Nucleus accumbens (tissue), 56 donors: Measurements from ENCODE around the gene CDH16.

Experiments used
- DNase-seq, 56 donors: peaks; one replicate each; lab custom pipeline; 2025; lab: John Stamatoyannopoulos, UW

The CDH16 gene

DNA sequence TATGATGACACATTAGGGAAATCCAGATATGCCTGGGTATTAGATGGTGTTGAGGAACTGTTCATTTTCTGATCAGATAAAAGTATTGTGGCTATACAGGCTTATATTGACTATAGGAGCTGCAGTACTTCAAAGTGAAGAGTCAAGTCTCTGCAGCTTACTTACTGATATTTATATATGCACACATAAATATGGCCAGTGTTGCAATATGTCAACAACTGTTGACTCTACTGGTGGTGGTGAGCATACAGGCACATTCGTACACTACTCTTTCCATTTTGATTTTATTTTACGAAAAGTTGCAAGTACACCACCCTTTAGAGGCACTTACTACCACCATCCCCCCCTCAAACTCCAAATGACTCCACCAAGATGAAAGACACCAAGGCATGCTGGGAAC, 13.0 kb upstream of the CDH16 start:
- DNase-seq: no peak

DNA sequence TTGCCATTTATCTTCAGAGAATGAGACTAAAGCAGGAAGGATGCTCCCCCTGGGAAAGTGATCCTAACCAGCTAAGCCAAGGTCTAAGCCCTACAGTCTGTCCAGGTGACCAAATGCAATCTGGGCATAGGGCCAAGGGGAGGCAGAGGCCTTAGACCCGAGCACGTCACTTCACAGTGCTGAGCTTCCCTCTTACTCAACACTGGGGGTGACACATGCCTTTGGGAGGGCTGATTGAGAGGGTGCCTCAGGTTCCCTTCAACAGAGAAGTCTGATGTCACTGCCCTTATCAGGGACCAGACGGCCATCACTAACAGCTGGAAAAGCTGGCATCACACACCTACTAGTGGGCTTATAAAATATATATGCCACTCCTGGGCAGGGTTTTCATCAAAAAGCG, 11.5 kb upstream of the CDH16 start:
- no peak for DNase-seq

DNA sequence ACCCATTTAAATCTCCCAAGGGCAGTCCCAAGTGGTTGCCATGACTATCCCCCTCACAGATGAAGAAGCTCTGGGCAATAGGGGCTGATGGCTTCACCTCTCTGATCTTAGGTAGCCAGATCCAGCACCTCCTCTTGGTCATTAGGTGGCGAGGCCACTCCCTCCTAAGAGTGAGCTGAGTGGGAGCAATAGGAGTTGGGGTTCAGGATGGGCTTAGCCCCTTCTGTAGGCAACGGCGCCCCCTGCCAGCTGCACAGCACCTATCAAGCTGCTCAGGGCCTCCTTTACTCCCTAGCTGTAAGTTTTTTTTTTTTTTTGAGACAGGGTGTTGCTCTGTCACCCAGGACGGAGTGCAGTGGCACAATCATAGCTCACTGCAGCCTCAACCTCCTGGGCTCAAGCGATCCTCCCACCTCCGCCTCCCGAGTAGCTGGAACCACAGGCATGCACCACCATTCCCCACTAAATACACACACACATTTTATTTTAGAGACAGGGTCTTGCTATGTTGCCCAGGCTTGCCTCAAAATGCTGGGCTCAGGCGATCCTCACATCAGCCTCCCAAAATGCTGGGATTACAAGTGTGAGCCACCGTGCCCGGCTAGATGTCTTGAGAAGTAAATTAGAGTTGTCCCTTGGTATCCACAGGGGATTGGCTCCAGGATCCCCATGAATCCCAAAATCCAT, 10.2 kb upstream of the CDH16 start:
- peak in 2 of 56 donors; percentile 23 to 33 for DNase-seq

DNA sequence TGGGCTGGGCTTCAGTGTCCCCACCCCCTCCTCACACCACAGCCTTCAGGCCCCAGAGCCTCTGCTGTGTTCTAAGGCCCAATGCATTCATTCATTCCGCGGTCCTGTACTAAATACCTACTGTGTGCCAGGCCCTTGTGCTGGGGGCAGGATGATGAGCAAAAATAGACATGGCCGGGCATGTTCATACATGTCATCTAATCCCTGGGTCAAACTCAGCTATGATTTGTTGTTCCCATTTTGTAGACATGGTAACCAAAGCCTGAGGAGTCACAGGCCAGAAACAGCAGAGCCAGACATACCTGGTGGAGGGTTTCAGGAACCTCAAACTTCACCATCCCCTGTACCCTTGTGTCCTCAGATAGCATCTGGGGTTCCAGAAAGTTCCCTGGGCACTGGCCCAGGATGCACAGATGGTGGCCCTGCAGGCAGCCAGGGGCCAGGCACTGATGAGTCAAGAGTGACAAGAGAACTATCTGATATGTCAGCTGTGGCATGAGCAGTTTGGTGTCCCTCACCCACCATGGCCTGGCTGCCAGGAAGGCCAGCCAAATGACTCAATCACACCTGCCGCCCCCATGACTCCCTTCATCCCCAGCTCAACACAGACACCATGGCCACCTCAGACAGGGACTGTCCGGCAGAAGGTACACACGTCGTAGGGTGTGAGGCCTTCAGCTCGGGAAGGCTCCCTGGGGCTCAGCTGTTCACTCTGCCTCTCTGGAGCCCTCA, 9.4 kb upstream of the CDH16 start:
- peak in 2 of 56 donors; percentile 7 to 55 for DNase-seq

DNA sequence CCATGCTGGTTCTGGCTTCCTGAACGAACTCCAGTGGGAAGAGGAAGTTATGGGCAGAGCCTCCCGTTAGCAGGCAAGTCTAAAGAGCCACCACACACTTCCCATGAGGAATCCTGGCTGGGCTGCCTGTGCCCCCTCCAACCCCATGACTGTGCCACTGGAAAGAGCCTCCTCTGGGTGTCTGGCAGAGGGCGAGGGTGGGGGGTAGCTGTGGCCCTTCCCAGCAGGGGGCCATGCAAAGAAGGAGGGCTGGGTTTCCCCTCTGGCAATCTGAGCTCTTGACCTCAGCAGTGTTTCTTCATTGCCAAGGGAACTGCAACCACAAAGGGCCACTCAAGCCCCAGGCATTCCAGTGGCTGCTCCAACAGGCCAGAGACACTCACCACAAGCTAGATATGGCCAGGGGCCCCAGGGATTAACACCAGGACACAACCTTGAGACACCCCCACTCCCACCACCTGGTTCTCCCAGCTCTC, 8.3 kb upstream of the CDH16 start:
- DNase-seq: peak in 3 of 56 donors; percentile 11 to 33 (median 25)

DNA sequence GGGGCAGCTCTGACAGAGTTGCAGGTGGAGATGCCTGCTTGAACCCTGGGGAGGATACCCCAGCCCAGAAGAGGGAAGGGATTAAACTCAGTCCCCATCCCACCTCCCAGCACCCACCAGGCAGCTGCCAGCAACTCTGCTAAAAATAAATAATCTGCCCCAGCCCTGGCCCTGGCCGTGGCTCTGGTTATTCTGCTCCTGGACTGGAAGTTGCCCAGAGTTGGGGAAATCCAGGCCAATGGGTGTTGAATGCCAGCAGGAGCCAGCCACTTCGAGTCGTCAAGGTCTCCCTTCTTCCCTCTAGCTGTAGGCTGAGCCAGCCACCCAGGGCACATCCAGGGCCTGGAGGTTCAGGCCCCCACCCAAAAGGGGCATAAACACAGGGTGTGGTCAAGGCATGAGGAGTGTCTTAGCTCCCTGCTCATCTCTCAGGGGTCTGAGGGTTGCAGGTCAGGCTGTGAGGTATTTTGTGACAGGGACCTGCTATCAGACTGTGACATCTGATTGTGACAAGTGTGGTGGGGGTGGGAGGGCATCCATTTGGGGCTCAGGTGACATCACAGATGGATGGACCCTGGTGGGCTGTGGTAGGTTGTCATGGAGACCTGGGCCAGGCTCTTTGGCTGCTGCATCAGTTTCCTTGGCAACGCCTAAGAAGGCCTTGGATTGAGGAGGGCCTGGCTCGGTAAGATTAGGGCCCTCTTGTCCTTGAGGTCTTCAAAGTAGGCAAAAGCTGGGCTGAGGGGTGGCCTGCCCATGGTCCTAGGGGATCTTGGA, 7.7 kb upstream of the CDH16 start:
- peak in 19 of 56 donors; percentile 10 to 61 (median 23) for DNase-seq

DNA sequence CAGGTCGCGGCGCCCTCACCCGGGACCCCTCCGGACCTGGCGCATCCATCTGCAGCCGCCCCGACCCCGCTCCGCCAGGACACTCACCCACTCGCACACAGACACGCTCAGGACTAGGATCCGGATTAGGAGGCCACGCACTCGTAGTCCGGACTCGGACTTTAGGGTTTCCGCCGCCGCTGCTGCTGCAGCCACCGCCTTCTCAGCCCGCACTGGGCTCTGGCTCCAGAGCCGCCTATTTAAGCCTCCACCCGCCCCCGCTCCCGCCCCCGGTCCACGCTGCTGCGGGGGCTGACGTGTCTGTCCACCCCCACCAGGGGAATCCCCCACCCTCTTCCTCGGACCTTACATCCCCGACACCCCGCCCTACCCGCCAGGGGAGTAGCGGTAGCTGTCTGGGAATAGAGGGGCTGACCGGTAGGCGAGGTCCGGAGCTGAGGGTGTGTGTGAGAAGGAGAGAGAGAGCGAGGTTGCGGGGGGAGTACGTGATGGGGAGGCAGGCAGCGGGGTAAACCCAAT, 6.7 kb upstream of the CDH16 start, which contains the start of gene RRAD:
TSS of gene RRAD (minus strand) at position 214 of the 519 bp plus-strand sequence. CDS start 356 bp downstream, outside the sequence.
- DNase-seq: peak in 6 of 56 donors; percentile 12 to 60 (median 38)

DNA sequence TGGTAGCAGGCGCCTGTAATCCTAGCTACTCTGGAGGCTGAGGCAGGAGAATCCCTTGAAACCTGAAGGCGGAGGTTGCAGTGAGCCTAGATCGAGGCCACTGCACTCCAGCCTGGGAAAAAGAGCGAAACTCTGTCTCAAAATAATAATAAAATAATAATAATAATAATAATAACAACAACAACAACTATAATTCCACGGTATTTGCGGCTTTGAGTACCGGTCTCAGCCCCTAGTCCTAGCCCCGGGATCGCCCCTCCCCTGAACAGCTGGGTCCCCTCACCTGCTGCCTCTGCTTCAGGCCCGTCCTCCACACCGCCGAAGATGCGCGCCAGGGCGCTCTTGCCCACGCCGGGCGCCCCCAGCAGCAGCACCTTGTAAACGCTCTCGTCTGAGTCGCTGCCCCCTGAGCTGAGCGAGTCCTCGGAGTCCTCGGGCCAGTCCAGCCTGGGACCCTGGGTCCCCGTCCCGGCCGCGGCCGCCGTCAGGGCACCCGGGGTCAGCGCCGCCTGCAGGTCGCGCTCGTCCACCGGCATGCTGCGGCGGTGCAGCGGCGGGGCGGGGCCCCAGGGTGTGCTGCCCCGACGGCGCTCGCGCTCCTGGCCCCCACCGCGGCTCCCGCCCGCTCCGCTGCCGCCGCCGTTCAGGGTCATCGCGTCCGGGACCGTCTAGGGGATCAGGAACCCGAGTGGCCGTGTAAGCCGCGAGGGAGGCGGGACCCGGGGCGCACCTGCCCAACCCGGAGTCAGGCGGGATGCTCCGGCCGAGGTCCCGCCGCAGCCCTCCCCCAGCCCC, 6.0 kb upstream of the CDH16 start:
- peak in 3 of 56 donors; percentile 5 to 33 (median 30) for DNase-seq

DNA sequence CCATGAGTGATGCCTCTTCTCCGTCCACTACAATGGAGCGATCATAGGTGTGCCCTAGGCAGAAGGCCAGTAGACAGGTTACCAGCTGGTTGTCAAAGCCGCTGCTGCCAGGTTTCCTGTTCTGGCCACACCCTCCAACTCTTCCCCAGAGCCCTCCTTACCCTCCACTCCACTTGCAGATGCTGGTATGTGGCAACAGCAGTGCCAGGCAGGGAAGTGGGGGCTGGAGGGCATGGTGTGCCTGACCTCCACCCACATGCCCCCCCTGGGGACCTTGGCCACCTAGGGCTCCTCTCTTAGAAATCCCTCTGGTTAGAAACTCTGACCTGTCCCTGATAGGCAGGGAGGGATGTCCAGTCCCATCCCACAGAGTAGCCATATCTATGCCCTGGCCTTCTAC, 5.2 kb upstream of the CDH16 start:
- no peak for DNase-seq

DNA sequence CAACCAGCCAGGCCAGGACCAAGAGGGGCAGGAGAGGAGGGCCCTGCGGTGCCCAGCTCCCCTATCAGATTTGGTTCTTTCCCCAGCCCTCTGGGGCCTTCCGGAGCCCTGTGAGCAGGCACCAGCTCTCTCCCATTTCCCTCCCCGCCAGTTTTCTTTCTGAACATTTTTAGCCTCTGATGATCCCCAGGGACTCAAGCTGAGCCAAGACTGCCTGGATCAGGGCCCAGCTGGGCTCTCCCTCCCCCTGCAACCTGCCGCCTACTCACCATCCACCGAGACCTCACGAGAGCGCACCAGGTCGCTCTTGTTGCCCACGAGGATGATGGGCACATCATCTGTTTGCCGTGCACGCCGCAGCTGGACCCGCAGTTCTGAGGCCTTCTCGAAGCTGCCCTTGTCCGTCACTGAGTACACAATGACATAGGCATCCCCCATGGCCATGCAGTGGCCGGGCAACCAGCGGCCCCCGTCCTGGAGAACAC, 4.6 kb upstream of the CDH16 start:
- DNase-seq: peak in 1 of 56 donors; percentile 37

DNA sequence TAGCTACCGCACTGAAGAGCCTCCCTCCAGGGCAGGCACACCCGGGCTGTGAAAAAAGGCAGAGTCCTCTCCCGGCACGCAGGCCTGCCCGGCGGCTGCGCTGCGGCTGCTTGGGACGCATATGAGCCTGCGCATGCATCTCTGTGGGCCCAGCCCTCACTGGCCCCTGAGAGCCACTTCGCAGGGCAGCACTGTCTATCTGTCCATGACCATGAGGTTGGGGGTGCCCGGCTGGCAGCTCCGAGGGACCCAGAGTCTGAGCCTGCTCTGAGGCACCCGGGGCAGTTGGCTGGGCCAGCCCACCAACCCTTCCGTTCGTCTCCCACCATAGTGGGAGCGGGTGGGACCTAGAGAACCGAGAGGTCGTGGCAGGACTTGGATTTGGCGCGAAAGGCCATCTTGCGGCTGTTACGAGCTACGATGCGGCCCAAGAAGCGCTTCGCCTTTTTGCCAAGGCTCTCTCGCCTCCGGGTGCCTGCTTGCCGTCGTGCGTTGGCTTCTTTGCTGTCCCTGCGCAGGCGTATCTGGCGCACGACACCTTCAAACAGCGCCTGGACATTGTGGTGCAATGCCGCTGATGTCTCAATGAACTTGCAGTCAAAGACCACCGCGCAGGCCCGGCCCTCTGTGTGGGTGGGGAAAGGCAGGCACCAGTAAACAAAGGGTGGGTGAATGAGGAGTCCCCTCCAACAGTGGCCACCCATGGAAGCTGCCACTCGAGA, 3.2 kb upstream of the CDH16 start:
- DNase-seq: no peak

DNA sequence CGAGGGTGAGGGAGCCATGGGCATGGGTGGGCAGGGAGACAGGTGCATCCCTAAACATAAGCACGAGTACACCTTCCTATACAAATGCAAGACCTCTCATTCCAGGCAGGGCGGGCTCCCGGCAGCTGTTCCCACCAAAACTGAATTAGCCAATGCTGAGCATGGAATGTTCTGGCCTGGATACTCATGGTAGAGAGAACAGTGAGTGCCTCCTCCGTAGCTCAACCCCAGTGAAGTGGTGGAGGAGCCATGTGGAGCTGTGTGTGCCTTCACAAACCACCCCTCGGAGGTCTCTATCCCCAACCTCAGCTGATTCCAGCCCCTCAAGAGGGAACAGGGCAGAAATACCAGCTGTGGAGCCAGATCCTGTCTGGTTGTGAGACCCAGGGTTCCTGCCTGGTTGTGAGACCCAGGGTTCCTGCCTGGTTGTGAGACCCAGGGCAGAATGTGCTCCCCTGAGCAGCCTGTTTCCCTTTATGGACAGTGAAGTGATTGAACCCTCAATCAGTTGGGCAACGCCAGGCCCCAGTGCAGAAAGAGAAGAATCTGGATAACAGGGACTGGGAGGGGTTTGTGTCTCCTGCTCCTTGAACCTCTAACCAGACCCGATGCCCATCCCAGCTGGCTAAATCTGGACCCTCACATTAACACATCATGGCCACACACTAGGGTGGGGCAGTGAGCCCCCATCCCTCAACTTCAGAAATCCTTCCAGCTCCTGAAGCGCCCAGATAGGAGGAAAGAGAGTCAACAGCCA, 2.4 kb upstream of the CDH16 start:
- no peak for DNase-seq

DNA sequence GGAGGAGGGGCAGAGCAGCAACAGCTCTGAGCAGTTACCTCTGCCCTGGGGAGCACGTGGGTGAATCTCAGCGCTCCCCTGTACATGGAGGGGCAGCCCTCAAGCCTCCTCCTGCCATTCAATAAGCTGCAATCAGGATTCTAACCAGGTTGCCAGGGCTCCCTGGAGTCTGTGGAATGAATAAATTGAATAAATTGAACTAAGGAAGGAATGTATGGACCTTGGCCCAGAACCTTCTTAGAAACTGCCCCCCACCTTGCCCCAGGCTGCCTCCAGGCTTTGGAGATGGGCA, 1.6 kb upstream of the CDH16 start:
- no peak for DNase-seq

DNA sequence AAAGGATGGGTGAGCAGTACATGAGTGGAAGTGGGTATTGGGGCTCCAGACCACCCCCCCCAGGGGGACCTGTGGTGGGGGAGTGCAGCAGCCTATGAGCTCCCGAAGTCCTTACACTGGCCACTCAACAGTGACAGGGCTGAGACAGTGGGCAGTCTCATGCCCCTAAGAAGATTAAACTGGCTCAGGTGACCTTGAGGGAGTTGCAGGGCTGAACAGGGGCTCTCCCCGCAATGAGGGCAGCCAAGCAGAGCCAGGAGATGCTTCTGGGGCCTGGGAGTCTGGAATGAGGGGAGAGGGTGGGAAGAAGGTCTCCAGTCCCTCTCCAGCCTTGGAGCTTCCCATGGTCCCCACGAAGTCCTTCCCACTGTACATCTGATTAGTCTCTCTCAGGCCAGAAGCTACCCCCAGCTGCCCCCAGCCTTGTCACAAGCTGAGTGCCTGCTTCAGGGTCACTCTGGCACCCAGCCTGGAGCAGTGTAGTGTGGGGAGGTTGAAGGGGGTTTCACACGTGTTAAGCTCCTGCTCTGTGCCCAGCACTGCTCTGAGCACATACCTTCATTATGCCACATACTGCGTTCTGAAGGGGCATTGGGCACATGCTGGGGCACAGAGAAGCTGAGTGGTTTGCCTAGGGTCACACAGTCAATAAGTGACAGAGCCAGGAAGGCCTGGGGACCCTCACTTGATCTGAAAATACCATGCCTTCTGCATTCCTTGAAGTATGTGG, 1.0 kb upstream of the CDH16 start:
- DNase-seq: no peak

DNA sequence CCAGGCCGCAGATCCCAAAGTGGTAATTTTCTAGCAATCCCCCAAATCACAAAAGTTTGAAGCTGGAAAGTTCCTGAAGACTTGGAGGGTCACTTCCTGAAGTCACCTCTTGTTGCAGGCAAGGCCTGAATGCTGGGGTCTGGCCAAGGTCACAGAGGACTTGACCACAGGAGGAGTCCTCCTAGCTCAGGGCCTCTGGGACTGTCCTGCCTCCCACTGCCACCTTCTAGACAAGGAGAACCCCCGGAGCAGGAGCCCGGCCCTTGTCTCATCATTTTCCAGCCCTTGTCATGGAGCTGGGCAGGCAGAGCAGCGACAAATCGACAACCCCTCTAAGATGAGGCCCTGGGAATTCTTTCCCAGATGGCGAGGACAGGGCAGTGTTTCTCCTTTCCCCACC, 330 bp downstream of the CDH16 start:
- DNase-seq: no peak

DNA sequence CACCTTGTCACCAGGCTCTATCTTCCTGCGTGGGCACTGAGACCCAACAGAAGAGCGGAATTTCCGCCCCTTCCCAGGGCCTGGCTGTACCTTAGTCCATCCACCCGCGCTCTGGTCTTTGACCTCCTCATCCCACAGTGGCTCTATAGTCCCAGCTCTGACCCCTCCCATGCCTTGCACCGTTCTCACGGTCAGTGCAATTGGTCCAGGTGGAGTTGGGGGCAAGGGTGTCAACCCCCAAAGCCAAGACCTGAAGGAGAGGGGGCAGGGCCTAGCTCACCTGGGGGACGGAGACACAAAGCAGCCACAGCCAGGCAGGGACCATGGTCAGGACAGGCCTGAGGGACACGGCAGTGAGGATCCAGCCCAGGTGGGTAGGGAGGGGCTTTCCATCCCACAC, 944 bp downstream of the CDH16 start:
- DNase-seq: no peak

DNA sequence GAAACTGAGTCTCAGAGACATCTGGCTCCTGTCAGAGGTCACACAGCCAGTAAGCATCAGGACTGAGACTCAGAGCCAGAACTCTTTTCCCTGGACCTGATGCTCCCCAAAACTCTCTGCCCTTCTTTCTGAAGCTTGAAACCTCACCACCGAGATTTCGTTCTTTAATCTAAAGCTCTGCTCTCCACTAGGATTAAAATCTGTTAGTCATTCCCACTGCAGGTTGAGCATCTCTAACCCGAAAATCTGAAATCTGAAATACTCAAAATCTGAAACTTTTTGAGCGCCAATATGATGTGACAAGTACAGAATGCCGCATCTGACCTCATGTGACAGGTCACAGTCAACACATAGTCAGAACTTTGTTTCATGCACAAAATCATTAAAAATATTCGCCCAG, 2.2 kb downstream of the CDH16 start:
- DNase-seq: no peak

DNA sequence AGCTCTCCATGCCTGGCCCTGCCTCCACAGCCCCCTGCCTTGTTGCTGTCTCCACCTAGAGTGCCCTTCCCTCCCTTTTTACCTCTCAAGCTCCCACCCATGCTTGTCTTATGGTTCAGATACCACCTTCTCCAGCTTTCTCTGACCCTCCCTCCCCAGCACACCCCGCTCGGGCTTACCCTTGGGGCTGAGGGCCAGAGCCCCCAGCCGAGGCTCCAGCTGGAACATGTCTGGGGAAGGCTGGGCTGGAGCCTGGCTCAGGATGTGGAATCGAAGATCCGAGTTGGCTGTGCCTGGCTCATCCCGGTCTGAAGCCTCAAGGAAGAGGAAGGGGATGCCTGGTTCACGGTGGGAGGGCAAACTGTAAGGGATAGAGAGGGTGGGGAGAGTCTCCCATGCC, 3.6 kb downstream of the CDH16 start:
- no peak for DNase-seq
